Activated CD8-positive, alpha-beta T cell treated with anti-CD3 and anti-CD28 coated beads for 36 hours (primary cell): ENCODE results near the gene KMT2C. TPM values are rescaled to one million over a fixed set of nuclear protein-coding genes. Genes with fewer than 3 reads are reported as not detected.
"Not testable (repeated sequence)": the region's sequence is repeated elsewhere in the genome, so short reads cannot be mapped to it uniquely, and the experiment has no call there.

Experiments used
- ATAC-seq: fragments of 200-7000 bp; cut with Tn5 transposase; one replicate; pipeline ENCODE4 v1.10.0; 2021; ENCODE audit warnings: mild to moderate bottlenecking, moderate library complexity
- CTCF ChIA-PET: fragments of 350-600 bp; sonication (Branson Sonifier 250); formaldehyde crosslinking; loops from one replicate; lab custom pipeline; 2021; ENCODE audit warnings: antibody characterized with exemption; lab: Charles Lee
- POLR2A ChIA-PET: fragments of 350-600 bp; sonication (Branson Sonifier 250); formaldehyde crosslinking; loops from one replicate; lab custom pipeline; 2021; ENCODE audit warnings: antibody characterized with exemption; lab: Charles Lee
- DNase-seq: peaks from one replicate; pipeline ENCODE4 v3.0.0-alpha.2; 2020
- H3K27ac Mint-ChIP-seq: one replicate; pipeline ENCODE4 v1.8.0; 2021; ENCODE audit warnings: mild to moderate bottlenecking, mixed read lengths
- H3K27me3 Mint-ChIP-seq: one replicate; pipeline ENCODE4 v1.8.0; 2021; ENCODE audit warnings: mixed read lengths
- H3K36me3 Mint-ChIP-seq: one replicate; pipeline ENCODE4 v1.8.0; 2021; ENCODE audit warnings: low read depth, mixed read lengths
- H3K4me1 Mint-ChIP-seq: one replicate; pipeline ENCODE4 v1.8.0; 2021; ENCODE audit warnings: low read depth, mixed read lengths
- H3K4me3 Mint-ChIP-seq: one replicate; pipeline ENCODE4 v1.8.0; 2021; ENCODE audit warnings: mild to moderate bottlenecking, moderate library complexity, mixed read lengths
- H3K9me3 Mint-ChIP-seq: one replicate; pipeline ENCODE4 v1.8.0; 2021; ENCODE audit warnings: mixed read lengths
- CTCF ChIP-seq: fragments of 200-600 bp; IDR thresholded peaks from one replicate; pipeline ENCODE4 v1.8.0; 2022; ENCODE audit warnings: antibody characterized with exemption, mild to moderate bottlenecking
- intact Hi-C: fragments of 100-400 bp; cut with micrococcal nuclease; formaldehyde crosslinking; loops from one replicate; pipeline ENCODE4 v1.10.0; 2022
- total RNA-seq, 2 experiments: library from RNA; stranded (reverse); gene quantifications; one replicate each; pipeline ENCODE4 v1.2.3, GENCODE V29; 2021

KMT2C gene
- total RNA-seq, 2 experiments from 2014 or later: 48.5 to 52.8 TPM

GRCh38 chr7:152376716-152377484 is 58.9 kb downstream of the KMT2C start:
- DNase-seq, CTCF ChIA-PET, intact Hi-C loops, H3K27ac Mint-ChIP-seq, ATAC-seq, POLR2A ChIA-PET, H3K4me3 Mint-ChIP-seq, H3K9me3 Mint-ChIP-seq, H3K27me3 Mint-ChIP-seq: not testable (repeated sequence)
- H3K4me1 Mint-ChIP-seq: peaks cover 29% of the 10 kb centered on the region
- H3K36me3 Mint-ChIP-seq: peaks cover 14% of the 10 kb centered on the region

- ChIA-PET POLR2A (no interaction called here), CTCF (no interaction called here)
- intact Hi-C loops: no loop called here
- TF ChIP-seq CTCF: no peak
- H3K4me1 Mint-ChIP-seq: peaks cover 41% of the 10 kb centered on the region
- no peak overlapping the region for H3K4me3 Mint-ChIP-seq
- no peak overlapping the region for H3K27ac Mint-ChIP-seq
- H3K9me3 Mint-ChIP-seq: peaks cover 8% of the 10 kb centered on the region
- DNase-seq (no peak), ATAC-seq (no peak)
- peaks cover 32% of the 10 kb centered on the region for H3K36me3 Mint-ChIP-seq
- H3K27me3 Mint-ChIP-seq: no peaks in the 10 kb centered on the region
These were observed 65.5 kb downstream of the KMT2C start for GRCh38 chr7:152370297-152370696.

- peaks cover 8% of the 10 kb centered on the region for H3K9me3 Mint-ChIP-seq
These were observed 66.3 kb downstream of the KMT2C start for GRCh38 chr7:152369518-152369917.

GRCh38 chr7:152367170-152367569 is 68.6 kb downstream of the KMT2C start:
- H3K36me3 Mint-ChIP-seq: peaks cover 32% of the 10 kb centered on the region
- POLR2A ChIA-PET: no interaction called here
- DNase-seq (no peak), ATAC-seq (no peak)
- intact Hi-C loops: no loop called here
- peaks cover 8% of the 10 kb centered on the region for H3K9me3 Mint-ChIP-seq
- H3K27me3 Mint-ChIP-seq: no peaks in the 10 kb centered on the region
- TF ChIP-seq CTCF: no peak
- H3K4me3 Mint-ChIP-seq: no peak overlapping the region
- no peak overlapping the region for H3K27ac Mint-ChIP-seq
- peaks cover 57% of the 10 kb centered on the region for H3K4me1 Mint-ChIP-seq
- CTCF ChIA-PET: interaction anchor here (0.7 to 2.2 kb wide), 3 partner anchors 15 to 57 kb away, joined by 3 to 6 read pairs (median 3); no protein-coding TSS in a partner anchor

More at GRCh38 chr7:152369518-152369917, 66.3 kb downstream of the KMT2C start:
- DNase-seq: no peak
- POLR2A ChIA-PET: no interaction called here
- Mint-ChIP-seq H3K4me1 (peaks cover 46% of the 10 kb centered on the region), H3K27ac (no peak overlapping the region), H3K4me3 (no peak overlapping the region), H3K27me3 (no peaks in the 10 kb centered on the region), H3K36me3 (peaks cover 32% of the 10 kb centered on the region)
- no peak for ATAC-seq
- intact Hi-C loops: no loop called here
- CTCF ChIA-PET: interaction anchor here (0.5 kb wide), 1 partner anchor 30 kb away, joined by 3 read pairs; no protein-coding TSS in a partner anchor
- no peak for TF ChIP-seq CTCF

- POLR2A ChIA-PET: no interaction called here
- intact Hi-C loops: no loop called here
- peaks cover 27% of the 10 kb centered on the region for H3K36me3 Mint-ChIP-seq
- H3K27ac Mint-ChIP-seq: no peak overlapping the region
- DNase-seq (no peak), ATAC-seq (no peak)
- TF ChIP-seq CTCF: no peak
- H3K27me3 Mint-ChIP-seq: no peaks in the 10 kb centered on the region
- peaks cover 58% of the 10 kb centered on the region for H3K4me1 Mint-ChIP-seq
- peaks cover 6% of the 10 kb centered on the region for H3K9me3 Mint-ChIP-seq
- CTCF ChIA-PET: interaction anchor here (0.7 to 2.2 kb wide), 3 partner anchors 16 to 58 kb away, joined by 3 to 6 read pairs (median 3); no protein-coding TSS in a partner anchor
- no peak overlapping the region for H3K4me3 Mint-ChIP-seq
These were observed 69.1 kb downstream of the KMT2C start for GRCh38 chr7:152366662-152367061.
